Measurements from ENCODE around the gene CCL7. TPM values are rescaled to one million over a fixed set of nuclear protein-coding genes. Genes with fewer than 3 reads are reported as not detected.

The CCL7 gene
- total RNA-seq, 5 donors from 2014 or later (not counting 1 experiment from before 2014, with no cell fraction given), result not detected

DNA sequence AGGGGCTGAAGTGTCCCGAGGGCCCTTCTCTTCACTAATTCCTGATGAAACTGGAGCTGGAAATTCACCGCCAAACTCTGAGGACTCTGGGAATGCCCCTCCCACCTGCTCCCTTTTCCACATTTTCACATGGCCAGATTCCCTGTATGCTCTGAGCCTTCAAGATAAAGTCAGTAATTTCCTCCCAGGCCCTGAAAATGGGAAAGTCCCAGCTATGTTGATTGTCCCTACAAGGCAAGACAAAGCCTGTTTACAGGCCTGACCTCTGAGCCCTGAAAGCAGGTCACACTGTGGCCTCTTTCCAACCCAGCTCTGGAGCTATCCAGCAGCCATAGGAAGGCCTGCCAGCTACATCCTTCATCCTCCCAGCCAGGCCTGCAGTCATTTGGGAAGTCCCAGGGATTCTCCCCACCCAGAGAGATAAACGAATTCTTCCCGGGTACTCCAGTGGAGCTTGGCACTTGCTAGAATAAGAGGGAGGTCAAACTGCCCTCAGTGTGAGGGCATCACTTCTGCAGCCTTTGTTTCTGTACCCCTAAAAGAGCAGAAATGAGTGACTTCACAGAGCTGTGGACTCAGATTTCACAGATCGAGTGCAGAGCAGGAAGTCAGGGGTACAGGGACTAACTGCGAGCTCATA, 34.5 kb upstream of the CCL7 start:
- Histone ChIP-seq H3K4me3 (ENCODE audit: control insufficient read depth in 1 of 2, extremely low read depth in 1 of 2, low read length in 1 of 2) (no peak overlapping the region), H3K4me1 (ENCODE audit: control insufficient read depth in 1 of 2, extremely low read depth in 1 of 2, insufficient read depth in 2 of 2, low read length in 2 of 2) (no peaks in the 10 kb centered on the region), H3K27me3 (replicated peaks in 1 of 2; ENCODE audit: control insufficient read depth in 2 of 2, extremely low read depth in 1 of 2, insufficient read depth in 2 of 2, low read length in 1 of 2) (peaks cover 0 to 18% of the 10 kb centered on the region in 2 experiments), H3K9me3 (no peaks in the 10 kb centered on the region), H3K36me3 (ENCODE audit: control insufficient read depth in 2 of 2, extremely low read depth in 1 of 2, insufficient read depth in 1 of 2, low read length in 1 of 2) (no peaks in the 10 kb centered on the region), H3K27ac (ENCODE audit: low read length) (no peak overlapping the region)
- ATAC-seq (replicated peaks in 1 of 4) (no peak), DNase-seq (no peak)
- Mint-ChIP-seq H3K27ac (no peak overlapping the region), H3K4me3 (no peak overlapping the region), H3K36me3 (no peaks in the 10 kb centered on the region), H3K9me3 (peaks cover 0 to 4% (median 0%) of the 10 kb centered on the region in 3 donors), H3K4me1 (peaks cover 0 to 4% (median 0%) of the 10 kb centered on the region in 3 donors), H3K27me3 (peaks cover 16 to 30% of the 10 kb centered on the region in 2 donors)
- ChIA-PET CTCF (no interaction called here), POLR2A (no interaction called here)
- 100% methylated on average over 3 of the region's 6 CpGs for WGBS (ENCODE audit: insufficient coverage)

DNA sequence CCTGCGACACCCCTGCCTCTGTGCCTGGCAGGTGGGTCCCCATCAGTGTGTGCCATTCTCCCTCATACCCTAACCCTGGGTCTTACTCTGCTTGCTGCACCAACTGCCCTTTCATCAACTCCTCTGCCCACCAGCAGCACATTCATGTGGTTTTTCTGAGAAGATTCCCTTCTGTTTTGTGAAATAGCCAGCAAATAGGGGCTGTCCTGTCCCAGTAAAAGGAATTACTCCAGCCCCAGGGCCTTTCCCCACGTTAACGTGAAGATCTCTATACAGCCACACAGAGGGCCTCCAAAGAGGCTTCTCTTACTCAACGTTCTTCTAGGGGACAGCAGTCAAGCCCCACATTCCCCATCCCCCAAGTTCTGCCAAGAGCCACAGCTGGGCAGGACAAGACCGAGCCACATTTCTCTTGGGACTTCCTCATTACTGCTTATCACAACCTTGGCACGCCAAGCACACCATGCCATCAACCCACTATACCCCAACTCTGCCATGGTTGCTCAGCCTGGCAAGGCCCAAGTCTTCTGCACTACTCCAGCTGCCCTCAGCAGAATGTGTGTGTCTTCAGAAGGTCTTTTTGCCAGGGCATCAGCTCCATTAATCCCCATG, 33.6 kb upstream of the CCL7 start:
- H3K9me3 Mint-ChIP-seq, result no peaks in the 10 kb centered on the region
- peaks cover 0 to 4% (median 0%) of the 10 kb centered on the region in 3 donors for H3K4me1 Mint-ChIP-seq
- 52% methylated on average over 5 of the region's 6 CpGs for WGBS (ENCODE audit: insufficient coverage)
- Histone ChIP-seq H3K36me3 (ENCODE audit: control insufficient read depth in 2 of 2, extremely low read depth in 1 of 2, insufficient read depth in 1 of 2, low read length in 1 of 2) (no peaks in the 10 kb centered on the region), H3K27ac (ENCODE audit: low read length) (no peak overlapping the region), H3K27me3 (replicated peaks in 1 of 2; ENCODE audit: control insufficient read depth in 2 of 2, extremely low read depth in 1 of 2, insufficient read depth in 2 of 2, low read length in 1 of 2) (peaks cover 0 to 18% of the 10 kb centered on the region in 2 experiments), H3K4me3 (ENCODE audit: control insufficient read depth in 1 of 2, extremely low read depth in 1 of 2, low read length in 1 of 2) (no peak overlapping the region), H3K4me1 (ENCODE audit: control insufficient read depth in 1 of 2, extremely low read depth in 1 of 2, insufficient read depth in 2 of 2, low read length in 2 of 2) (no peaks in the 10 kb centered on the region), H3K9me3 (no peaks in the 10 kb centered on the region)
- ChIA-PET POLR2A (no interaction called here), CTCF (no interaction called here)
- DNase-seq (no peak), ATAC-seq (replicated peaks in 1 of 4) (no peak)
- H3K4me3 Mint-ChIP-seq, result no peak overlapping the region
- peaks cover 9 to 22% of the 10 kb centered on the region in 2 donors for H3K27me3 Mint-ChIP-seq
- no peak overlapping the region for H3K27ac Mint-ChIP-seq
- H3K36me3 Mint-ChIP-seq, result no peaks in the 10 kb centered on the region

DNA sequence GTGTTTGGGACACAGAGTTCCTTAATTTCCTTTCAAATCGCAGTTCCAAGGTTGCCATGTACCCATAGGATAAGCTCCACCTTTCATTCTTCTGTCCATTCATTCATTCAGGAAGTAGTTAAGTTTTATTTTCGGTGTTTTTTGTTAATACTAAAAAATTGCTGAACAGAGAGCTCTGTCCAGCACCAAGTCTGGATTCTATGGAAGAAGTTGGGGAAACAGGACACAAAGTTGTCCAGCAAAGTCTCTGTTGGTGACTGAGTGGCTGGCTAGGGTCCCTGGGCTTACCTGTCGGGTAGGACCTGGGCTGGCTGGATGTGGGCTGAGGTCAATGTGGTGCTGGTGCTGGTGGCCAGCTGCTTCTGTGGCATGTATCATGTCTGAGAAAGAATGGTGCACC, 32.6 kb upstream of the CCL7 start:
- H3K4me3 Mint-ChIP-seq, result no peak overlapping the region
- peaks cover 11 to 23% of the 10 kb centered on the region in 2 donors for H3K27me3 Mint-ChIP-seq
- Histone ChIP-seq H3K27ac (ENCODE audit: low read length) (no peak overlapping the region), H3K9me3 (no peaks in the 10 kb centered on the region), H3K27me3 (replicated peaks in 1 of 2; ENCODE audit: control insufficient read depth in 2 of 2, extremely low read depth in 1 of 2, insufficient read depth in 2 of 2, low read length in 1 of 2) (peaks cover 0 to 18% of the 10 kb centered on the region in 2 experiments), H3K36me3 (ENCODE audit: control insufficient read depth in 2 of 2, extremely low read depth in 1 of 2, insufficient read depth in 1 of 2, low read length in 1 of 2) (no peaks in the 10 kb centered on the region), H3K4me1 (ENCODE audit: control insufficient read depth in 1 of 2, extremely low read depth in 1 of 2, insufficient read depth in 2 of 2, low read length in 2 of 2) (no peaks in the 10 kb centered on the region), H3K4me3 (ENCODE audit: control insufficient read depth in 1 of 2, extremely low read depth in 1 of 2, low read length in 1 of 2) (no peak overlapping the region)
- H3K27ac Mint-ChIP-seq, result no peak overlapping the region
- no peak for DNase-seq
- WGBS (ENCODE audit: insufficient coverage), result 100% methylated on average over 2 of the region's 3 CpGs
- CTCF ChIA-PET, result interaction anchor here in 1 of 2 donors (0.8 kb wide), 1 partner anchor 66 kb away, joined by 3 read pairs; no protein-coding TSS in a partner anchor
- H3K9me3 Mint-ChIP-seq, result no peaks in the 10 kb centered on the region
- no peaks in the 10 kb centered on the region for H3K36me3 Mint-ChIP-seq
- POLR2A ChIA-PET, result no interaction called here
- peaks cover 0 to 4% (median 0%) of the 10 kb centered on the region in 3 donors for H3K4me1 Mint-ChIP-seq
- ATAC-seq (replicated peaks in 1 of 4), result no peak

DNA sequence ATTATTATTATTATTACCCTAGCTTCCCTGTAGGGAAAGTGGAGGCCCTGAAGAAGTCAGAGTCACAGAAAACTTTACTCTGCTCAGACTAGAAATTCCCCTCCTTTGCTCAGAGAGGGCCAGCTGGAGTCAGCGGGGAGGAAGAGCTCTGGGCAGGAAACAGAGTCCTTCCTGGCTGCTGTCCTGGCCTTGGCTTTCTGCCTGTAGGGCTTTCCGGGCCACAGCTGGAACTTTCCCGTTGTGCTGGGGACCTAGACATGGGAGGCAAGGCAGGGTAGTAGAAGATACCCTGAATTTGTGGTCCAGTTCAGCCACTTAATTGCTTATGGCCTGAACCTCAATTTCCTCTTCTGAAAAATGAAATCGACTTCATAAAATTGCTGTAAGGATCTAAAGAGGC, 29.0 kb upstream of the CCL7 start:
- ATAC-seq (replicated peaks in 1 of 4) (no peak), DNase-seq (no peak)
- H3K9me3 Mint-ChIP-seq, result no peaks in the 10 kb centered on the region
- WGBS (ENCODE audit: insufficient coverage), result no CpG with 5 or more reads among the region's 4 CpGs
- no peaks in the 10 kb centered on the region for H3K4me1 Mint-ChIP-seq
- no peaks in the 10 kb centered on the region for H3K36me3 ChIP-seq (ENCODE audit: control insufficient read depth in 2 of 2, extremely low read depth in 1 of 2, insufficient read depth in 1 of 2, low read length in 1 of 2)
- H3K9me3 ChIP-seq, result no peaks in the 10 kb centered on the region
- H3K4me3 Mint-ChIP-seq, result no peak overlapping the region
- no peak overlapping the region for H3K4me3 ChIP-seq (ENCODE audit: control insufficient read depth in 1 of 2, extremely low read depth in 1 of 2, low read length in 1 of 2)
- no peak overlapping the region for H3K27ac ChIP-seq (ENCODE audit: low read length)
- H3K27ac Mint-ChIP-seq, result no peak overlapping the region
- H3K36me3 Mint-ChIP-seq, result no peaks in the 10 kb centered on the region
- H3K27me3 Mint-ChIP-seq, result peaks cover 12 to 20% of the 10 kb centered on the region in 2 donors
- peaks cover 0 to 14% of the 10 kb centered on the region in 2 experiments for H3K27me3 ChIP-seq (replicated peaks in 1 of 2; ENCODE audit: control insufficient read depth in 2 of 2, extremely low read depth in 1 of 2, insufficient read depth in 2 of 2, low read length in 1 of 2)
- POLR2A ChIA-PET, result no interaction called here
- no peaks in the 10 kb centered on the region for H3K4me1 ChIP-seq (ENCODE audit: control insufficient read depth in 1 of 2, extremely low read depth in 1 of 2, insufficient read depth in 2 of 2, low read length in 2 of 2)
- CTCF ChIA-PET, result no interaction called here

DNA sequence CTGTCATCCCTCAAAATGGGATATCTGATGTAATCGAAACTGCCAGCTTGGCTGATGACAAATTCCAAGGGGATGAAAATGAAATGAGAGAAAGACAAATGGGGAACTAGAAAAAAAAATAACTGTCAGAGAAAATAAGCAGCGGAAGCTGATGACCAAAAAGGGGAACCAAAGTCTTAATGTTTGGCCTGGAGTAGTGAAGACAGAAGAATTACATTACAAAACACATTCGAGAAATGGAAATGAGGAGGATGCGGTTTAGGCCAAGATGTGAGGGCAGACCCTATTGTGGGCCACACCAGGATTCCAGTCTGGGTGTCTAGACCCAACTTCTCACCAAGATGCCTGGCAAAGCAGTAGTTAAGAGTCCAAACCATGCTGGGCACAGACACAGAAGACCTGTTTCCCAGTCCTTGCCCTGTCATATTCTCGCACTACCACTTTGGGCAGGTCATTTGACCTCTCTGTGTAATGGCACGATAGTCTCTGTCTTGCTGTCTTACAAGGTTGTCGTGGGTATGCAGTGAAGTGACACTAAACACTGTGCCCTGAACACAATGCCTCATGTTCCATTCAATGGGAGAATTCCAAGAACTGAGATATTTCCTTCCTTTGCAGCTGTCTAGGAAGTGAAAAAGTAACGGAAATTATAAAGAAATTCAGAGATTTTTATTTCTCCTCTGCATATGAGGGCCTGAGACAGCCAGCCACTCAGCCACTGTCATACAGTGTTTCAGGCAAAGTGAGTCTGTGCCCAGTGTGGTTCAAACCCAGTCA, 27.2 kb upstream of the CCL7 start:
- Histone ChIP-seq H3K36me3 (ENCODE audit: control insufficient read depth in 2 of 2, extremely low read depth in 1 of 2, insufficient read depth in 1 of 2, low read length in 1 of 2) (no peaks in the 10 kb centered on the region), H3K4me1 (ENCODE audit: control insufficient read depth in 1 of 2, extremely low read depth in 1 of 2, insufficient read depth in 2 of 2, low read length in 2 of 2) (no peaks in the 10 kb centered on the region), H3K4me3 (ENCODE audit: control insufficient read depth in 1 of 2, extremely low read depth in 1 of 2, low read length in 1 of 2) (no peak overlapping the region), H3K27me3 (replicated peaks in 1 of 2; ENCODE audit: control insufficient read depth in 2 of 2, extremely low read depth in 1 of 2, insufficient read depth in 2 of 2, low read length in 1 of 2) (peaks cover 0 to 10% of the 10 kb centered on the region in 2 experiments), H3K27ac (ENCODE audit: low read length) (no peak overlapping the region), H3K9me3 (no peaks in the 10 kb centered on the region)
- ATAC-seq (replicated peaks in 1 of 4) (no peak), DNase-seq (no peak)
- H3K4me3 Mint-ChIP-seq, result no peak overlapping the region
- ChIA-PET POLR2A (no interaction called here), CTCF (no interaction called here)
- no peaks in the 10 kb centered on the region for H3K9me3 Mint-ChIP-seq
- H3K36me3 Mint-ChIP-seq, result no peaks in the 10 kb centered on the region
- H3K4me1 Mint-ChIP-seq, result no peaks in the 10 kb centered on the region
- WGBS (ENCODE audit: insufficient coverage), result 45% methylated on average over 4 of the region's 8 CpGs
- H3K27me3 Mint-ChIP-seq, result peaks cover 17 to 18% of the 10 kb centered on the region in 2 donors
- no peak overlapping the region for H3K27ac Mint-ChIP-seq

- no peaks in the 10 kb centered on the region for H3K9me3 ChIP-seq
- no peaks in the 10 kb centered on the region for H3K4me1 ChIP-seq (ENCODE audit: control insufficient read depth in 1 of 2, extremely low read depth in 1 of 2, insufficient read depth in 2 of 2, low read length in 2 of 2)
- no peak overlapping the region for H3K27ac ChIP-seq (ENCODE audit: low read length)
- Mint-ChIP-seq H3K9me3 (no peaks in the 10 kb centered on the region), H3K4me1 (no peaks in the 10 kb centered on the region), H3K36me3 (no peaks in the 10 kb centered on the region), H3K27me3 (peaks cover 15 to 17% of the 10 kb centered on the region in 2 donors), H3K27ac (no peak overlapping the region), H3K4me3 (no peak overlapping the region)
- H3K4me3 ChIP-seq (ENCODE audit: control insufficient read depth in 1 of 2, extremely low read depth in 1 of 2, low read length in 1 of 2), result no peak overlapping the region
- POLR2A ChIA-PET, result no interaction called here
- DNase-seq (no peak), ATAC-seq (replicated peaks in 1 of 4) (no peak)
- no peaks in the 10 kb centered on the region for H3K36me3 ChIP-seq (ENCODE audit: control insufficient read depth in 2 of 2, extremely low read depth in 1 of 2, insufficient read depth in 1 of 2, low read length in 1 of 2)
- H3K27me3 ChIP-seq (replicated peaks in 1 of 2; ENCODE audit: control insufficient read depth in 2 of 2, extremely low read depth in 1 of 2, insufficient read depth in 2 of 2, low read length in 1 of 2), result peaks cover 0 to 7% of the 10 kb centered on the region in 2 experiments
- WGBS (ENCODE audit: insufficient coverage), result 74% methylated on average over 7 of the region's 7 CpGs
- CTCF ChIA-PET, result no interaction called here
These were observed 26.4 kb upstream of the CCL7 start for GRCh38 chr17:34243364-34244320.

Measured in T-cell (primary cell).